Activated gamma-delta T cell (primary cell): ENCODE measurements around the gene AHR.

Experiments
- DNase-seq: peaks from one replicate; lab custom pipeline; 2025; lab: John Stamatoyannopoulos, UW
- total RNA-seq, 2 donors: gene quantifications; one replicate each; lab custom pipeline; 2026; lab: John Stamatoyannopoulos, UW

Gene AHR
- total RNA-seq = 52.9 to 63.4 reads per million in 2 donors

DNA sequence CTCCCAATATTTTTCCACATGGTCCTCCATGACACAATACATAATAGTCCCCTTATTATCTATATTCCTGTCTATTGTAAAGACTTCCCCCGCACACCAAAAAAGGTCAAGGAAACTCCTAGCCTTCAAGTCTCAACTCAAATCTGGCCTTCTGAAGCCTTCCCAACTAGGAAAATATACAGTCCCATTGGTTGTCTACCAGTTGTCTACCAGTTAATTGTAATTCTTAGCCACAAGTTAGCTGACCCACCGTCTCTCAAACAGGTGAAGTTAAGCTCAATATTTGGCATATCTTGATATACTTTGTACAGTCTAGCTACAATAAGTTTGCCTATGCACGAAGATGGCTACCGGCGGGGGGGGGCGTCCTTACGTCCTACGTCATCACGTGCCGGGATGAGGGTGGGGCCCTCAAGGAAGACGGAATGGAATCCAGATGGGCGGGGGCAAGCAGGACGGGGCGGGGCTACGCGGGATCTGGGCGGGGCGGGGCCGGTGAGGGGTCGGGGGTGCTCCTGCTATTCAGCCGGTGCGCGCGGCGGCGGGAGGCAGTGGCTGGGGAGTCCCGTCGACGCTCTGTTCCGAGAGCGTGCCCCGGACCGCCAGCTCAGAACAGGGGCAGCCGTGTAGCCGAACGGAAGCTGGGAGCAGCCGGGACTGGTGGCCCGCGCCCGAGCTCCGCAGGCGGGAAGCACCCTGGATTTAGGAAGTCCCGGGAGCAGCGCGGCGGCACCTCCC is at the start of gene AHR:
AHR (plus strand) TSS at position 551 of the 738 bp plus-strand sequence. CDS start 613 bp downstream, outside the sequence.
- peak; percentile 73 for DNase-seq

DNA sequence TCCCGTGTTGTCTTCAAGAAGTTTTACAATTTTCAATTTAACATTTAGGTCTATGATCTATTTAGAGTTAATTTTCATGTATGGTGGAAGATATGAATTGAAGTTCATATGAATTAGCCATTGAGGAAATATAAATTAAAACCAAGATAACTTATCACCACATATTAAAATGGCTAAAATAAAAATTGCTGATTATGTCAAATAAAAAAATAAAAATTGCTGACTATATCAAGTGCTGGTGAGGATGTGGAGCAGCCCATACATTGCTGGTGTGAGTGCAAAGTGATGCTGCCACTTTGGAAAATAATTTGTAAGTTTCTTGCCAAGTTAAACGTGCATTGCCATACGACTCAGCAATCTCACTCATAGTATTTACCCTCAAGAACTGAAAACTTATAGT is 44.6 kb upstream of the AHR start:
- no peak for DNase-seq

DNA sequence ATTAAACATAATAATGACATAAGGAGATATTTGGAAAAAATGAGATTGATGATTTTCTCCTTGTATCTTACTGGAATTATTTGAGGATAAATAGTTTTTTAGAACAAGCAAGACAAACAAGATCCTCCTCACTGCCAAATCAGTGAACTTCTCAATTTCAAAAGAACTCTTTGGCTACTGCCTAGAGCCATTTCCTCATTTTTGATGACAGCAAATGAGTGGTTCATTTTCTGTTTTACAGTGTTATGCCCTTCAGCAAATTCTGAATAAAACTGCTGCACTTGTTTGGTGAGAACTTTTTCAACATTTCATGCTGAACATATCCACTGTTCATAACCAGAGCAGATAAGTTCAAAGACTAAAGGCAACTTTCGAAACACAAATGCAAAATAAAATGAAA is 42.5 kb upstream of the AHR start:
- DNase-seq = no peak

DNA sequence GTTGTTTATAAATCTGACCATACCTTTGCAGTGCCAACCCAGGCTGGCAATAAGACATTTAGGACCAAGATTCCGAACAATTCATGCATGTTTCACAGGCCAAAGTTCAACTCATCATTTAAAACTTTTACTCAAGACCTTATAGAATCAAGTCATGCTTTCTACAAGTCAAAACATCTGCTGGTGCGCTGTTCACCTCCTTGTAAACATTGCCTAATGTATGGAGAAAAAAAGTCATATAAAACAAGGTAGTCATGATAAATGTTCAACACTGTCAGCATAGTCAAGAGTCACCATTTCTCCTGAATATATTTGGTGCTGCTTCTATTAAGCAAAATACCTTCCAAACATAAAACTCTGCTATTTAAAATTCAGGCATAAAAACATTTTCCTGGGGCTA is 42.1 kb upstream of the AHR start:
- DNase-seq = no peak

DNA sequence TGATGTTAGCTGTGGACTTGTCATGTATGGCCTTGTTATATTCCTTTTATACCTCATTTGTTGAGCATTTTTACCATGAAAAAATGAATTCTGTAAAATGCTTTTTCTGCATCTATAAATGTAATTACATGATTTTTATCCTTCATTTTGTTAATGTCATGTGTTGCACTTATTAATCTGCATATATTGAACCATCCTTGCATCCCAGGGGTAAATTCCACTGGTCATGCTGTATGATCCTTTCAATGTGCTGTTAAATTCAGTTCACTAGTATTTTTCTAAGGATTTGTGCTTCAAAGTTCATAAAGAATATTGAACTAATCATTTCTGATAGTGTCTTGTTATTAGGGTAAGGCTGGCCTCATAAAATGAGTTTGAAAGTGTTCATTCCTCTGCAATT is 31.9 kb upstream of the AHR start:
- DNase-seq = no peak

DNA sequence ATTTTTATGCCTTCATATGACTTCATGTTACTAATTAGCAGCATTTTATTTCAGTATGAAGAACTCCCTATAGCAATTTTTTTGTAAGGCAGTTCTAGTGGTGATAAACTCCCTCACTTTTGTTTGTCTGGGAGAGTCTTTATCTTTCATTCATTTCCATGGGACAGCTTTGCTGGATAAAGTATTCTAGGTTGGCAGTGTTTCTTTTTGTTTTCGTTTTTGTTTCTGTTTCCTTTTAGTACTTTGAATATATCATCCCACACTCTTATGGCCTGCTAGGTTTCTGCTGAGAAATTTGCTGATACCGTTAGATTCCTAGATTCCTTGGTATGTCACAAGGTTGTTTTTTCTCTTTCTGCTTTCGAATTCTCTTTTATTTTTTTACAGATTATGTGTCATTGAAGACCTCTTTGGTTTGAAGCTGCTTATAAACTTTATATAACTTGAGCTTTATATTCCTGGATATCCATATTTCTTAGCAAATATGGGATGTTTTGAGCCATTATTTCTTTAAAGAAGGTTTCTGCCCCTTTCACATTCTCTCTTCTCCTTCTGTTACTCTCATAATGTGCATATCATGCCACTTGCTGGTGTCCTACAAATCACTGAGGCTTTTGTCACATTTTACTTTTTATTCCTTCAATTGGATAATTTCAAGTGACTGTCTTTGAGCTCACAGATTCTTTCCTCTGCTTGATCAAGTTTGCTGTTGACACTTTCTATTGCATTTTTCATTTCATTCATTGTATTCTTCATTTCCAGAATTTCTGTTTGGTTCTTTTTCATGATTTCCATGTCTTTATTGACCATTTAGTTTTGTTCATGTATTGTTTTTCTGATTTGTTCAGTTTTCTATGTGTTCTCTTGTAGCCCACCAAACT is 28.9 kb upstream of the AHR start:
- no peak for DNase-seq

DNA sequence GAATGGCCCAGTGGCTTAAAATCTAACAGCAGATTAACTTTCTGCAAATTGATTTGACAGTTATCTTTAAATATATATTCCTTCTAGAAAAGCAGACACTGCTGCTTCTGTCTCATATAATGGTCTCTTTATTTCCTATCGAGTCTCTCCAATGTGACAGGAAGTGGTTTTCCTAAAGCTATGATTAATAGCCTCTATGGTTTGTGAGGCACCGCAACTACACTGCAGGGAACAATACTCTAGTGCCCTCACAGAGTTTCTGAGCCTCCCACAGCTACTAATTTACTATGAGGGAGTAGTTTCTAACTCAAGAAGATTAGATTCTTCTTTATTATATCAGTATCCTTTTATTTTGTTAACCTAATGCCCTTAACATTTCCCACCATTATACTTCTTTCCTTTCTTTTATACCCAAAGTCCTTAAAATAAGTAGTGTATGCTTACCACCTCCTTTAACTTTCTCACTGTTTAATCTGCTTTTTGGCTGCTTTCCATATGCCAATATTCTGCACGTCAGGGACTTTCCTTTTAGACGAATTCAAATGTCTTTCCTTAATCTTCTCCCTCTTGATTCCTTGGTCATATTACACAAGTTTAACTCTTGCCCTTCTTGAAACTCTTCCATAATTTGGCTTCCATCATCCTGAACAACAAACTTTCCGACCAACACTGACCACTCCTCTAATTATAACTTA is 23.8 kb upstream of the AHR start:
- no peak for DNase-seq

DNA sequence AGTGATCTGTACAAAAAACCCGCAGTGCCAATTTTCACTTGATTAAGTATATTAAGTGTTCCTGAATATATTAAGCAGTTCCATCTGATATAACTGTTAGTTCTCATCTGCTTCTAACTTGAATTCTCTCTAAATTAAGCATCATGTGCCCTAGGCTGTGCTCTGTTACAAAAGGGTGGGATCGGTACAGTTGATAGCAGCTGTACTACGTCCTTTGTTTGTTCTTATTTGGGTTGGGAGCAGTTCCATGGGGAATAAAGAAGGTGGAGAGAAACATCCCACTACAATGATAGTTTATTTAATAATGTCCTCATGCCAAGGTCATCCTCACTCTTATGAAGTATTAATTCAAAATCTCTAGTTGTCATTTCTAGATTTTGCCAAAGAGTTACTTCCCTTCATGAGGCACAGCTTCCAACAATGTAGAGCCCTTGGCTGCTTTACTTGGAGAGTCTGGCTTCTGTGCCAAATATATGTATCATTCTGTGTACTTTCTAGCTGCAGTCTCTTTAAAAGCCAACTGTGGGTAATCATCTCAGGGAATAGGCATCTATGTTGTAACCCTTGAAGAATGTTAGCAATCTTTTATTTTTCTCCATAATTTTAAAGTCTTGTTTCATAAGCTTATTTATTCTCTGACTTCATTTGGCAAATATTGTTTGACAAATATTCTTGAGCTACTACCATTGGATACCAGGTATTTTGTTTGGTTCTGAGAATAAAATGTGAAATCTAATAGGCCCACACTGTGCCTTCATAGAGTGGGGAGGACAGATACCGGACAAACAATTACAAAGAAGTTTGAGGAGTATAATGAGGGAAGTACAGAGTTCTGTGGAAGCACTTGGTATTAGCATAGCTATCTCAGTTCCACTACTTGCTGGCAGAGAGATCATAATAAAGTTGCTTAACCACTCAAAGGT is 22.4 kb upstream of the AHR start:
- no peak for DNase-seq

DNA sequence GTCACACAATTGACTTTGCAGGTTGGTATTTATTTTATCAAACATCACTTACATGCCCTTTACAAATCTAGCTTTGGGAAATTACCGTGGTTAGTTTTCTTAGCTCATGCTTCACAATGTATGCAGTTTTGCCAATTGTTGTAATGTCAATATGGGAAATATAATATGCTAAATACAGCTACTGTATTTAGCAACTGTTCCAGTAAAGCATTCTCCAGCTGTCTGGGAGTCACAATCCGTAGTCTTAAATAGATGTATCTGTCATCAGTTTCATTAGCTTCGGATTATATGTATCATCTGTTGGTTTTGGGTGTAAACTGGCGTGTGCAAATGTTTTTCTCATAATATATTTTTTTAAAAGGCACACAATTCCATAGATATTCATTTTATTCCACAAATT is 19.4 kb upstream of the AHR start:
- no peak for DNase-seq

DNA sequence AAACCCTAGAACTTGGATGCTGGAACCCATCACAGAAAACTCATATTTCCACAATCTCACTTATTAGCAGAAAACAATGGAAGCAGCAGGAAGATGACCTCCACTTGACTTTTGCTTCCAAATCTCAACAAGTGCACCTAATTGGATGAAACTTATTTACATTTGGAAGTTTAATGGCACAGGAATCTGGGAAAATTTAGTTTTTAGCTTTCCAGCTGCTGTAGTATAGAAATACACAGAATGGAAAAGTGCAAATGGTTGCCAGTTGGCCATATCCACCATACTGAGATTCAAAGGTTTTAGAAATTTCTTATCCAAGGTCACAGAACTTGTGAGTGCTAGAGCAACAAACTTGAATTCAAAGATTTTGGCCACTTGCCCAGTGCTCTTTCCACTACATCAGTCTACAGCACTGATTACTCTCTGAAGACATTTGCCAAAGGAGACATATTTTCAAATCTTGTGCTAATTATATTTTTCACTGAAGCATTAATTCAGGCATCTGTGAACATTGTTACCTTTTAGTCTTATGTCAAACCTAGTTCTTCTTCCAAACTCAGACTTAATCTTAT is 9.3 kb upstream of the AHR start:
- DNase-seq = no peak

DNA sequence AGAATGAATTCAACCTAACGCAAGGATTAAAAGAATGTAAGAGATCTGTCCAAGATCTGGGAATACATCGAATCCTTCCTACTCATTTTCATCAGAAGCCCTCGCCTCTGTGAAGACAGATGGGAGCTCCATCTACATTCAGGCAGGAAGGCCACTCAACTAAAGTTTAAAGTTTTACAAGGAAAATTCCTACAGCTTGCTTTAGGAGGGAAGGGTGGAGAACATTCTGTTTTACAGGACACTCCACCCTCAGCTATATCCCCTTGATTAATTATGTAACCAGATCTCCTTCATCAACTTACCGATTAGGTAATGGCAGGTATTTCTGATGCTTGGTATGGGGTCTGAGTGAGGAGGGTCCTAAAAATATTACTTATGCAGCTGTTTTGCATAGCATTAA is 5.6 kb upstream of the AHR start:
- no peak for DNase-seq

DNA sequence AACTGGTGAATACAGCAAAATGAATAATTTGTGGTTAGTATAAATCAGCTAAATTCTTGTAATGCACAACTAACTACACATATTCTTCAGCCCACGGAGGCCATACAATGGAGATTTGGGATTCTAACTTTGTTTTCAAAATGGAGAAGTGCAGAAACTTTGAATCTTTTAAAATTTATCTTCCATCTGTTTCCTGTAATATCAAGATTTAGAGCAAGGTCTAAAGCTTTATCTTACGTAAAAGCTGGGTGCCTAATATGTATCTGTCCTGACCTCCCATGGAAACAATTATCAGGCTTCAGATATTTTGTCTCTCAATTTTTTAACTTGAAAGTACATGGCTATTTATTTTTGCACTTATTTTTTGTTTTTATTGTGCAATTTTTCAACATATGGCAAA is 5.0 kb upstream of the AHR start:
- no peak for DNase-seq

DNA sequence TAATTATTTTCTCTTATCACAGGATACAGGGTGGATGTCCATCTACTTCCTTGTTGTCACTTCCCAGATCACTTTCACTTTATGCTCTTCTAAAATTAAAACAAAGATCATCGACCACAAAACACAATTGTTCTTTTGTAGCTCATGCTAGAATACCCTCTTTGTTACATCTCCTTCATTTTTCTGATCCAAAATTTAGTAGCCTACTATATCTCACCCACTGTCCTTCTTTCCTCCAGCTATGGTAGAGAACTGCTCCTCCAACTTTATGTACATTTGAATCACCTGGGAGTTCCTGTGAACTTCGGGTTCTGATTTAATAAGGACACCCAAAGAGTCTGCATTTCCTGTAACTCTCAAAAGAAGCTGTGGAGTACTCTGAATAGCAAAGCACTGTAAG is 1.2 kb upstream of the AHR start:
- DNase-seq = no peak

DNA sequence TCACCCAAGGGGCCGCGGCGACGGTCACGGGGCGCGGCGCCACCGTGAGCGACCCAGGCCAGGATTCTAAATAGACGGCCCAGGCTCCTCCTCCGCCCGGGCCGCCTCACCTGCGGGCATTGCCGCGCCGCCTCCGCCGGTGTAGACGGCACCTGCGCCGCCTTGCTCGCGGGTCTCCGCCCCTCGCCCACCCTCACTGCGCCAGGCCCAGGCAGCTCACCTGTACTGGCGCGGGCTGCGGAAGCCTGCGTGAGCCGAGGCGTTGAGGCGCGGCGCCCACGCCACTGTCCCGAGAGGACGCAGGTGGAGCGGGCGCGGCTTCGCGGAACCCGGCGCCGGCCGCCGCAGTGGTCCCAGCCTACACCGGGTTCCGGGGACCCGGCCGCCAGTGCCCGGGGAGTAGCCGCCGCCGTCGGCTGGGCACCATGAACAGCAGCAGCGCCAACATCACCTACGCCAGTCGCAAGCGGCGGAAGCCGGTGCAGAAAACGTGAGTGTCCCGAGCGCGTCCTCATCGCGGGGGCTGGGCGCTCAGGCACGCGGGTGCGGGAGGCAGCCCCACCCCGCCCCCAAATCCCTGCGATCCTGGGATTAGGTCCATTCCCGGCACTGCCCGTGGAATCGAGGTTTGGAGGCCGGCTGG is 509 bp downstream of the AHR start:
- peak; percentile 54 for DNase-seq

DNA sequence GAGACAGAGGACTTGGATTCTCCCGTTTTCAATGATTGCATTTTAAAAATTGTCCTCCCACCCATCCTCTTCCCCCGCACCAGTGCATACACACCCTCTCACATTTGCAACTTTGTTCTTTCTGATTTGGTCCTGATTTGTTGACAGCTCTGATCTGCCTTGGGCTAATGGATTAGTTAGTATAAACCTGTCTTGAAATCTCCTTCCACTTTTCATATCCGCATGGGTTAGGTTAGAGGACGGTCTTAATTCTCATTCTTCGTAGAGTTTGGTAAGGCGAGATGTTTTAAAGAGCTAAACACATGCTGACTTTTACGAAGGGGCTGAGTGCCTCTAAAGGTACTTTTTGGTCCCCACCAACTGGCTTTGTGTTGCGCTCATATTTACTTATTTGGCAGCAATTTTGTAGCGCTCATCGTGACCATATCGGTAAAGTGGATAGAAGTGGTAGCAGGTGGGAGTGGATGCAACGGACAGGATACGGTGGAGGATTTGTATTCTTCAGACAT is 1.1 kb downstream of the AHR start:
- no peak for DNase-seq

DNA sequence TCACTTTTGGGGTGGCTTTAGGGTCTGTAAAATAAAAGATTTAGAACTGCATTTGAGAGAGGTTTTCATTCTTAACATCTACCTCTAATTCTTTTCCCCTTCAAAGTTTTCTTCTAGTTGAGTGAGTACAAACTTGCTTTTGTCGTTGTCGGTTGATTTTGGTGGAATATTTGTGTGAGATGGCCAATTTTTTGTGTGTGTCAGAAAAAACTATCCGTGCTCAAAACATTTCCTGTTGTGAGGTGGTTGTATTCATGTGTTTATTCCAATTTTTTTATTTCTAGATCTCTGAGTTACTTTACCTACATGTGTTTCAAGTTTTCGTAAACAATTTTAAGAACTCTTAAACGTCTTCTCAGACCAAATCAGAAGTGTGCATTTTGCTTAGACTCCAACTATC is 1.6 kb downstream of the AHR start:
- DNase-seq = no peak

DNA sequence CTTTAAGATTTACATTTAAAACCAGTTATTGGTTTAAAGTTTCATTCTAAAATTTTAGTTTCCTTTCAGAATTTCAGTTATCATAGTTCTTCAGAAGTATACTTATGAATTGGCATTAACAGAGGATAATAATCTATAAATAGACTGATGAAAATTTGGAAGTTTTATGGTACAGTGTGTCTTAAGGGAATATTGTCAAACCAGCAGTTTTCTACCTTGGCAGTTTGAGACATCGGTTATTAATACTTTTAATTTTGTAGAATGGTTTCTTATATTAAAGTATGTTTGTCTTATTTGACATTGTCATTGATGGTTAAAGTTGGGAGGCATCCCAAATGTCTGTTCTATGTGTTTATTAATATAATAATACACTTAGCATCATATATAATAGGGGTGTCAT is 2.0 kb downstream of the AHR start:
- no peak for DNase-seq

DNA sequence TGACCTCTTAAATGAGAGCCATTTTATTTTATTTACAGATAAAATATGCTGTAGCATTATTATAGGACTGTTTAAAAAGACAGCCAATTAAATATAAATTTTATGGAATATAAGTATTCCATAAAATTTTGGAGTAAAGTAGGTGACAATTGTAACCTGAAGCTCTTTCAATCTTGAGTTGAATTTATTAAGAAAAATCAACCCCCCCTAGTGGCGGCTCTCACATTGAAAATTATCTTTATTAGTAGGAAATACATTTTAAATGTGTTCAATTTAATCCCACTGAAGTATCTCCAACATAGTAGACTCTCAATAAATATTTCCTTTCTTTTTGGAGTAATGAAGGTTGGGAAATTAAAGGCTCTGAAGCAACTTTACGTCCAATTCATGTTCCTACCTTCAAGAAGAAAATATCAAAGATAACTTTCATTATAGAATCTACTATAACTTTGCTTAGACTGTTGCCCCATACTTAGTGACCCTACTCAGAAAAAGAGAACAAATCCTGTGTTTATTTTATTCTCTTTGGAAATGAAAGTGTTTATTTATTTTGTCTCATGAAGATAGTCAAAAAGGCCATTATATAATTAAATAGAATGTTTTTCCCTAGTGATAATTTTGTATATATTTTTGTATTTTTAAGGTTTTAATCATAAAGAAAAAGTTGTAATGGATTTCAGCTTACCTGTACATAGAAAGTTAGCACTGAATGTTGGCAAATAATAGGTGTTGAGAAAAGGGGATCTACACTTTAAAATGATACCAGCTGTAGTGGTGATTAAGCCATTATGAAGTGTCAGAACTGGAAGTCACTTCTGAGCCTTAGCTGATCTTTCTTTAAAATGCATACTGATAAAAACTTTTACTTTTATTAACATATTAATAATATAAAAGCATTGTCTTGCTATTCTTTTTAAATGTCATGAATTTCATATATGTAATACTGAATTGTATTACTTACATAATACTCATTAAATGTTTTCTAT is 3.3 kb downstream of the AHR start:
- no peak for DNase-seq

DNA sequence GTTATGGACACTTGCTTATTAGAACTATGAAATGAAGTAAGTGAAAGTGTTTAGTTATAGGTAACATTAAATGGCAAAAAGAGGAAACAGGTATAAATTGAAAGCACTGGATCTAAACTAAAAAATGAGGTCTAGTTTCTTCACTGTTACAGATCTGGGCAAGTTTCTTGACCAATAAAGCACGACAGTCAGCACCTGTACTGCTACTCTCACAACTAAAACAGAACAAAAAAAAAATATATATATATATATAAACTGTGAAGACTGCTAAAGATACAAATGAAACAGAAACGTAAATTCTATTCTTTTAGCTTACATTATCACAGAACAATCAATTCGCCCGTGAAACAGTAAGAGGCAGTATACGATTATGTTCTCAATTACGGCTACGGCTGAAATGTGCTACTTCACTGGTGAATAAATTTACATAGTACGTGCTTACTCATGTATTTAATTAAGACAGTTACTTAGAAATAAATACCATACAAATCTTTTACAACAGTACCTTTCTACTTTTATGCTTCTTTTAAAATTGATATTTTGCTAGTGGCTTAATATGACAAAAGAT is 4.2 kb downstream of the AHR start:
- no peak for DNase-seq
